KMS-11 (cell line): ENCODE data around the gene FBXL17.

Source experiments
- H2AFZ ChIP-seq: fragments of 200-600 bp; sonication (generic); 2 replicates; pipeline ENCODE4 v1.6.1; 2016; ENCODE audit warnings: antibody characterized with exemption, mixed run types, low read depth
- H3K27ac ChIP-seq: fragments of 200-600 bp; sonication (generic); 2 replicates; pipeline ENCODE4 v1.6.1; 2016; ENCODE audit warnings: mild to moderate bottlenecking, mixed run types
- H3K27me3 ChIP-seq: fragments of 200-600 bp; sonication (generic); 2 replicates; pipeline ENCODE4 v1.6.1; 2017; ENCODE audit warnings: mild to moderate bottlenecking, low read depth, mixed run types, moderate library complexity; ENCODE audit not compliant: insufficient read depth
- H3K36me3 ChIP-seq: fragments of 200-600 bp; sonication (generic); 2 replicates; pipeline ENCODE4 v1.6.1; 2017; ENCODE audit warnings: mild to moderate bottlenecking, mixed run types; ENCODE audit not compliant: insufficient read depth
- H3K4me1 ChIP-seq: fragments of 200-600 bp; sonication (generic); 2 replicates; pipeline ENCODE4 v1.6.1; 2016; ENCODE audit warnings: mild to moderate bottlenecking, low read depth, mixed run types; ENCODE audit not compliant: poor library complexity, severe bottlenecking
- H3K4me2 ChIP-seq: fragments of 200-600 bp; sonication (generic); 2 replicates; pipeline ENCODE4 v1.7.0; 2016; ENCODE audit warnings: mild to moderate bottlenecking, mixed run types
- H3K4me3 ChIP-seq: fragments of 200-600 bp; sonication (generic); IDR thresholded peaks from 2 replicates; pipeline ENCODE4 v1.6.1; 2017; ENCODE audit warnings: low read depth, low read length, mixed read lengths; ENCODE audit not compliant: insufficient read depth
- H3K79me2 ChIP-seq: fragments of 200-600 bp; sonication (generic); 2 replicates; pipeline ENCODE4 v1.6.1; 2016; ENCODE audit warnings: low read depth, mixed run types; ENCODE audit not compliant: insufficient read depth
- H3K9ac ChIP-seq: fragments of 200-600 bp; sonication (generic); 2 replicates; pipeline ENCODE4 v1.6.1; 2016; ENCODE audit warnings: mild to moderate bottlenecking, mixed run types
- H4K20me1 ChIP-seq: fragments of 200-600 bp; sonication (generic); 2 replicates; pipeline ENCODE4 v1.6.1; 2016; ENCODE audit warnings: mild to moderate bottlenecking, mixed run types; ENCODE audit not compliant: insufficient read depth
- CTCF ChIP-seq: fragments of 200-600 bp; sonication (generic); conservative IDR thresholded peaks from 2 replicates; pipeline ENCODE4 v1.6.1; 2017; ENCODE audit warnings: low read depth, mild to moderate bottlenecking, antibody characterized with exemption, low read length, moderate library complexity, mixed read lengths

The FBXL17 gene

GRCh38 chr5:107855171-107855570 lies 526.7 kb downstream of the FBXL17 start:
- Histone ChIP-seq H3K79me2 (no peaks in the 10 kb centered on the region), H3K27ac (no peak overlapping the region), H2AFZ (no peak overlapping the region), H3K4me2 (no peak overlapping the region), H3K27me3 (no peaks in the 10 kb centered on the region), H4K20me1 (no peaks in the 10 kb centered on the region), H3K9ac (no peak overlapping the region), H3K36me3 (no peaks in the 10 kb centered on the region), H3K4me1 (no peaks in the 10 kb centered on the region), H3K4me3 (no peak overlapping the region)
- TF ChIP-seq CTCF: no peak

GRCh38 chr5:107853696-107854095 lies 528.2 kb downstream of the FBXL17 start:
- no peaks in the 10 kb centered on the region for H3K79me2 ChIP-seq
- H3K9ac ChIP-seq: no peak overlapping the region
- no peaks in the 10 kb centered on the region for H3K27me3 ChIP-seq
- H3K36me3 ChIP-seq: no peaks in the 10 kb centered on the region
- H3K27ac ChIP-seq: no peak overlapping the region
- TF ChIP-seq CTCF: no peak
- H3K4me1 ChIP-seq: no peaks in the 10 kb centered on the region
- H2AFZ ChIP-seq: no peak overlapping the region
- no peak overlapping the region for H3K4me3 ChIP-seq
- H3K4me2 ChIP-seq: no peak overlapping the region
- no peaks in the 10 kb centered on the region for H4K20me1 ChIP-seq

GRCh38 chr5:107853031-107853430 lies 528.9 kb downstream of the FBXL17 start:
- Histone ChIP-seq H3K79me2 (no peaks in the 10 kb centered on the region), H3K9ac (no peak overlapping the region), H3K27ac (no peak overlapping the region), H3K36me3 (no peaks in the 10 kb centered on the region), H3K4me2 (no peak overlapping the region), H3K4me3 (no peak overlapping the region), H2AFZ (no peak overlapping the region), H4K20me1 (no peaks in the 10 kb centered on the region), H3K4me1 (no peaks in the 10 kb centered on the region), H3K27me3 (no peaks in the 10 kb centered on the region)
- TF ChIP-seq CTCF: no peak

GRCh38 chr5:107849118-107849517 lies 532.8 kb downstream of the FBXL17 start:
- no peaks in the 10 kb centered on the region for H3K4me1 ChIP-seq
- H3K79me2 ChIP-seq: no peaks in the 10 kb centered on the region
- H3K36me3 ChIP-seq: no peaks in the 10 kb centered on the region
- no peak overlapping the region for H3K27ac ChIP-seq
- H3K4me2 ChIP-seq: no peak overlapping the region
- no peak overlapping the region for H2AFZ ChIP-seq
- TF ChIP-seq CTCF: no peak
- no peaks in the 10 kb centered on the region for H3K27me3 ChIP-seq
- H4K20me1 ChIP-seq: no peaks in the 10 kb centered on the region
- H3K4me3 ChIP-seq: no peak overlapping the region
- H3K9ac ChIP-seq: no peak overlapping the region
